CD4-positive, CD25-positive, alpha-beta regulatory T cell (primary cell): Measurements from ENCODE around the gene BCORL1. TPM values are rescaled to one million over a fixed set of nuclear protein-coding genes. Genes with fewer than 3 reads are reported as not detected.

Experiments
- ATAC-seq, 2 donors: fragments of 150-1000 bp; cut with Tn5 transposase; one replicate each; pipeline ENCODE4 v1.10.0; 2021; ENCODE audit warnings: low read depth in 2 of 2, moderate number of reproducible peaks in 2 of 2, moderate library complexity in 1 of 2
- DNase-seq, 3 donors: peaks; one replicate each; pipeline versions ENCODE4 v3.0.0 to v3.0.0-alpha.2; 2012 to 2022; ENCODE audit warnings: mixed read lengths in 1 of 3
- H3K27ac ChIP-seq: one replicate; pipeline ENCODE4 v1.7.0; 2013; ENCODE audit warnings: mild to moderate bottlenecking, low read length; ENCODE audit not compliant: insufficient read depth, poor library complexity, severe bottlenecking
- H3K27me3 ChIP-seq: one replicate; pipeline ENCODE4 v1.7.0; 2013; ENCODE audit warnings: low read length; ENCODE audit not compliant: control insufficient read depth, insufficient read depth
- H3K36me3 ChIP-seq: one replicate; pipeline ENCODE4 v1.7.0; 2013; ENCODE audit warnings: mild to moderate bottlenecking, low read length, moderate library complexity; ENCODE audit not compliant: control insufficient read depth, insufficient read depth
- H3K4me1 ChIP-seq: 2 replicates; pipeline ENCODE4 v1.7.0; 2013; ENCODE audit warnings: mild to moderate bottlenecking, low read length; ENCODE audit not compliant: insufficient read depth, control insufficient read depth, poor library complexity, severe bottlenecking
- H3K4me3 ChIP-seq: one replicate; pipeline ENCODE4 v1.7.0; 2013; ENCODE audit warnings: low read depth, mild to moderate bottlenecking, low read length, moderate library complexity
- H3K9me3 ChIP-seq, 2 experiments: 1 replicate in 1 of 2; 2 replicates in 1 of 2; pipeline ENCODE4 v1.7.0; 2013; ENCODE audit warnings: low read length in 2 of 2, mild to moderate bottlenecking in 1 of 2, moderate library complexity in 1 of 2; ENCODE audit not compliant: control insufficient read depth in 2 of 2
- H3K27ac Mint-ChIP-seq, 3 donors: one replicate each; pipeline ENCODE4 v1.8.0; 2020 to 2022; ENCODE audit warnings: mild to moderate bottlenecking in 3 of 3, mixed read lengths in 3 of 3, moderate library complexity in 2 of 3
- H3K27me3 Mint-ChIP-seq: one replicate; pipeline ENCODE4 v1.8.0; 2022; ENCODE audit warnings: mild to moderate bottlenecking, mixed read lengths
- H3K36me3 Mint-ChIP-seq: one replicate; pipeline ENCODE4 v1.8.0; 2020; ENCODE audit warnings: mixed read lengths
- H3K4me1 Mint-ChIP-seq, 4 donors: one replicate each; pipeline ENCODE4 v1.8.0; 2020 to 2022; ENCODE audit warnings: mixed read lengths in 4 of 4, mild to moderate bottlenecking in 1 of 4
- H3K4me3 Mint-ChIP-seq, 4 donors: one replicate each; pipeline ENCODE4 v1.8.0; 2020 to 2022; ENCODE audit warnings: mild to moderate bottlenecking in 4 of 4, mixed read lengths in 4 of 4, moderate library complexity in 3 of 4
- H3K9me3 Mint-ChIP-seq, 7 donors: one replicate each; pipeline ENCODE4 v1.8.0; 2020 to 2022; ENCODE audit warnings: mixed read lengths in 7 of 7, mild to moderate bottlenecking in 3 of 7, moderate library complexity in 2 of 7
- polyA plus RNA-seq, 4 donors: library from polyadenylated mRNA; unstranded; fragments of 300-500 nt; fragmentation: Illumina TruSeq; gene quantifications; one replicate each; pipeline ENCODE4 v1.2.3, GENCODE V29; 2021
- total RNA-seq: library from RNA; stranded (reverse); gene quantifications from one replicate; pipeline ENCODE4 v1.2.3, GENCODE V29; 2022

BCORL1 gene
- total and polyA plus RNA-seq, 5 donors from 2014 or later: 0.13 to 5.5 (median 1.6) TPM

- no peaks in the 10 kb centered on the region for H3K9me3 Mint-ChIP-seq
- no peak overlapping the region for H3K4me3 Mint-ChIP-seq
- Histone ChIP-seq H3K36me3 (peaks cover 13% of the 10 kb centered on the region), H3K4me1 (no peaks in the 10 kb centered on the region), H3K27me3 (no peaks in the 10 kb centered on the region), H3K9me3 (no peaks in the 10 kb centered on the region), H3K27ac (no peak overlapping the region), H3K4me3 (no peak overlapping the region)
- no peak overlapping the region for H3K27ac Mint-ChIP-seq
- ATAC-seq (no peak), DNase-seq (no peak)
- peaks cover 0 to 2% (median 0%) of the 10 kb centered on the region in 4 donors for H3K4me1 Mint-ChIP-seq
- no peaks in the 10 kb centered on the region for H3K27me3 Mint-ChIP-seq
- no peaks in the 10 kb centered on the region for H3K36me3 Mint-ChIP-seq
Observed at GRCh38 chrX:130030826-130031225, 48.4 kb downstream of the BCORL1 start.

- no peak overlapping the region for H3K4me3 Mint-ChIP-seq
- Histone ChIP-seq H3K27me3 (no peaks in the 10 kb centered on the region), H3K9me3 (no peaks in the 10 kb centered on the region), H3K36me3 (peaks cover 6% of the 10 kb centered on the region), H3K4me1 (no peaks in the 10 kb centered on the region), H3K4me3 (no peak overlapping the region), H3K27ac (no peak overlapping the region)
- no peaks in the 10 kb centered on the region for H3K27me3 Mint-ChIP-seq
- ATAC-seq: no peak
- no peaks in the 10 kb centered on the region for H3K36me3 Mint-ChIP-seq
- no peaks in the 10 kb centered on the region for H3K9me3 Mint-ChIP-seq
- H3K4me1 Mint-ChIP-seq: peaks cover 0 to 2% (median 0%) of the 10 kb centered on the region in 4 donors
- no peak for DNase-seq
- H3K27ac Mint-ChIP-seq: no peak overlapping the region
Observed at GRCh38 chrX:130032552-130032951, 50.1 kb downstream of the BCORL1 start.

GRCh38 chrX:130034178-130034577 lies 51.7 kb downstream of the BCORL1 start:
- H3K4me1 ChIP-seq: no peaks in the 10 kb centered on the region
- no peak for DNase-seq
- no peak for ATAC-seq
- H3K27ac ChIP-seq: no peak overlapping the region
- peaks cover 7% of the 10 kb centered on the region for H3K36me3 ChIP-seq
- H3K4me3 Mint-ChIP-seq: no peak overlapping the region
- peaks cover under 1% of the 10 kb centered on the region for H3K36me3 Mint-ChIP-seq
- peak overlapping the region in 1 of 3 donors; percentile 50 for H3K27ac Mint-ChIP-seq
- no peaks in the 10 kb centered on the region for H3K27me3 ChIP-seq
- no peaks in the 10 kb centered on the region for H3K27me3 Mint-ChIP-seq
- no peaks in the 10 kb centered on the region for H3K9me3 Mint-ChIP-seq
- no peak overlapping the region for H3K4me3 ChIP-seq
- H3K4me1 Mint-ChIP-seq: no peaks in the 10 kb centered on the region
- H3K9me3 ChIP-seq: no peaks in the 10 kb centered on the region

- H3K27ac ChIP-seq: no peak overlapping the region
- Mint-ChIP-seq H3K27me3 (no peaks in the 10 kb centered on the region), H3K36me3 (peaks cover 9% of the 10 kb centered on the region), H3K4me3 (no peak overlapping the region), H3K9me3 (no peaks in the 10 kb centered on the region), H3K4me1 (no peaks in the 10 kb centered on the region), H3K27ac (no peak overlapping the region)
- no peak for ATAC-seq
- peaks cover 6% of the 10 kb centered on the region for H3K36me3 ChIP-seq
- no peaks in the 10 kb centered on the region for H3K27me3 ChIP-seq
- H3K4me1 ChIP-seq: no peaks in the 10 kb centered on the region
- H3K9me3 ChIP-seq: no peaks in the 10 kb centered on the region
- DNase-seq: no peak
- H3K4me3 ChIP-seq: no peak overlapping the region
Observed at GRCh38 chrX:130039847-130040246, 57.4 kb downstream of the BCORL1 start.

GRCh38 chrX:130047416-130047815 lies 65.0 kb downstream of the BCORL1 start:
- H3K4me3 Mint-ChIP-seq: no peak overlapping the region
- no peaks in the 10 kb centered on the region for H3K27me3 Mint-ChIP-seq

GRCh38 chrX:130048686-130049222 lies 66.3 kb downstream of the BCORL1 start:
- Histone ChIP-seq H3K9me3 (no peaks in the 10 kb centered on the region), H3K4me3 (no peak overlapping the region), H3K4me1 (no peaks in the 10 kb centered on the region), H3K27ac (no peak overlapping the region), H3K36me3 (peaks cover 21% of the 10 kb centered on the region), H3K27me3 (no peaks in the 10 kb centered on the region)
- no peaks in the 10 kb centered on the region for H3K27me3 Mint-ChIP-seq
- H3K4me1 Mint-ChIP-seq: no peaks in the 10 kb centered on the region
- H3K4me3 Mint-ChIP-seq: no peak overlapping the region
- no peaks in the 10 kb centered on the region for H3K9me3 Mint-ChIP-seq
- DNase-seq (no peak), ATAC-seq (no peak)
- peaks cover 13% of the 10 kb centered on the region for H3K36me3 Mint-ChIP-seq
- H3K27ac Mint-ChIP-seq: peak overlapping the region in 1 of 3 donors; percentile 60

More at GRCh38 chrX:130047416-130047815, 65.0 kb downstream of the BCORL1 start:
- Histone ChIP-seq H3K27me3 (no peaks in the 10 kb centered on the region), H3K9me3 (no peaks in the 10 kb centered on the region), H3K4me1 (no peaks in the 10 kb centered on the region), H3K27ac (no peak overlapping the region), H3K36me3 (peaks cover 17% of the 10 kb centered on the region), H3K4me3 (no peak overlapping the region)
- no peaks in the 10 kb centered on the region for H3K4me1 Mint-ChIP-seq
- no peak overlapping the region for H3K27ac Mint-ChIP-seq
- DNase-seq (no peak), ATAC-seq (no peak)
- H3K9me3 Mint-ChIP-seq: no peaks in the 10 kb centered on the region
- H3K36me3 Mint-ChIP-seq: peaks cover 13% of the 10 kb centered on the region

GRCh38 chrX:130049821-130050220 lies 67.4 kb downstream of the BCORL1 start:
- H3K9me3 ChIP-seq: no peaks in the 10 kb centered on the region
- Mint-ChIP-seq H3K27ac (no peak overlapping the region), H3K4me3 (no peak overlapping the region), H3K27me3 (no peaks in the 10 kb centered on the region), H3K4me1 (no peaks in the 10 kb centered on the region), H3K9me3 (no peaks in the 10 kb centered on the region), H3K36me3 (peaks cover 12% of the 10 kb centered on the region)
- no peak overlapping the region for H3K27ac ChIP-seq
- H3K27me3 ChIP-seq: no peaks in the 10 kb centered on the region
- H3K4me3 ChIP-seq: no peak overlapping the region
- no peak for DNase-seq
- no peak for ATAC-seq
- H3K4me1 ChIP-seq: no peaks in the 10 kb centered on the region
- peaks cover 21% of the 10 kb centered on the region for H3K36me3 ChIP-seq

GRCh38 chrX:130051176-130051845 lies 68.9 kb downstream of the BCORL1 start:
- no peak overlapping the region for H3K4me3 Mint-ChIP-seq
- no peak overlapping the region for H3K4me3 ChIP-seq
- no peaks in the 10 kb centered on the region for H3K9me3 ChIP-seq
- no peaks in the 10 kb centered on the region for H3K27me3 ChIP-seq
- no peak overlapping the region for H3K27ac ChIP-seq
- no peaks in the 10 kb centered on the region for H3K4me1 ChIP-seq
- ATAC-seq (no peak), DNase-seq (no peak)
- no peaks in the 10 kb centered on the region for H3K27me3 Mint-ChIP-seq
- no peaks in the 10 kb centered on the region for H3K9me3 Mint-ChIP-seq
- H3K4me1 Mint-ChIP-seq: no peaks in the 10 kb centered on the region
- peaks cover 18% of the 10 kb centered on the region for H3K36me3 ChIP-seq
- no peak overlapping the region for H3K27ac Mint-ChIP-seq
- peaks cover 10% of the 10 kb centered on the region for H3K36me3 Mint-ChIP-seq
